HEK293 (cell line): ENCODE data around the gene GFOD1.

Source experiments
- CTCF ChIA-PET: fragments of 350-600 bp; formaldehyde crosslinking; extraction: SDS; loops from one replicate; lab custom pipeline; 2021; ENCODE audit warnings: antibody characterized with exemption; lab: Yijun Ruan, JAX
- POLR2A ChIA-PET: fragments of 300-600 bp; formaldehyde crosslinking; extraction: SDS; loops from one replicate; lab custom pipeline; 2020; ENCODE audit warnings: antibody characterized with exemption, inconsistent platforms; lab: Yijun Ruan, JAX
- H3K27ac ChIP-seq: fragments of 200-500 bp; sonication (Bioruptor generic); 2 replicates; pipeline ENCODE4 v1.5.1; 2014; ENCODE audit warnings: low read depth, low read length, control low read depth, inconsistent platforms; ENCODE audit errors: extremely low read depth
- H3K36me3 ChIP-seq, 2 experiments: fragments of 200-500 bp in 1 of 2; sonication (Bioruptor generic) in 1 of 2; 1 replicate in 1 of 2; 2 replicates in 1 of 2; pipeline ENCODE4 v1.5.1; 2014 to 2017; ENCODE audit warnings: inconsistent platforms in 2 of 2, low read length in 2 of 2; ENCODE audit not compliant: control insufficient read depth in 2 of 2, insufficient read depth in 1 of 2
- H3K4me1 ChIP-seq: fragments of 200-500 bp; sonication (Bioruptor generic); 2 replicates; pipeline ENCODE4 v1.5.1; 2014; ENCODE audit warnings: mild to moderate bottlenecking, low read length, inconsistent platforms; ENCODE audit not compliant: control insufficient read depth, insufficient read depth
- H3K4me3 ChIP-seq: 2 replicates; pipeline ENCODE4 v1.5.1; 2011; ENCODE audit warnings: low read depth, mild to moderate bottlenecking, control low read depth, low read length, moderate library complexity
- H3K9me3 ChIP-seq: fragments of 200-500 bp; sonication (Bioruptor generic); 2 replicates; pipeline ENCODE4 v1.5.1; 2014; ENCODE audit warnings: low read depth, low read length, inconsistent platforms; ENCODE audit not compliant: control insufficient read depth, insufficient read depth
- FEZF1 ChIP-seq: fragments of 450-650 bp; formaldehyde crosslinking; IDR thresholded peaks from 2 replicates; pipeline ENCODE4 v1.5.1; 2016; ENCODE audit warnings: missing biosample characterization, missing genetic modification characterization
- PRDM10 ChIP-seq: fragments of 450-650 bp; formaldehyde crosslinking; IDR thresholded peaks from 2 replicates; pipeline ENCODE4 v1.5.1; 2016; ENCODE audit warnings: missing biosample characterization, missing genetic modification characterization
- SCRT2 ChIP-seq: fragments of 450-650 bp; formaldehyde crosslinking; IDR thresholded peaks from 2 replicates; pipeline ENCODE4 v1.5.1; 2016; ENCODE audit warnings: missing biosample characterization, missing genetic modification characterization
- ZBTB49 ChIP-seq: fragments of 450-650 bp; formaldehyde crosslinking; IDR thresholded peaks from 2 replicates; pipeline ENCODE4 v1.5.1; 2016; ENCODE audit warnings: missing biosample characterization, missing genetic modification characterization, low read depth
- ZEB2 ChIP-seq: fragments of 450-650 bp; formaldehyde crosslinking; IDR thresholded peaks from 2 replicates; pipeline ENCODE4 v1.5.1; 2016; ENCODE audit warnings: missing biosample characterization, missing genetic modification characterization
- ZNF140 ChIP-seq: fragments of 450-650 bp; formaldehyde crosslinking; IDR thresholded peaks from 2 replicates; pipeline ENCODE4 v1.5.1; 2016; ENCODE audit warnings: missing biosample characterization, missing genetic modification characterization
- ZNF19 ChIP-seq: fragments of 450-650 bp; formaldehyde crosslinking; IDR thresholded peaks from 2 replicates; pipeline ENCODE4; 2016; ENCODE audit warnings: missing biosample characterization, missing genetic modification characterization, low read depth
- ZNF24 ChIP-seq: fragments of 450-650 bp; formaldehyde crosslinking; IDR thresholded peaks from 2 replicates; pipeline ENCODE4 v1.5.1; 2016; ENCODE audit warnings: missing biosample characterization, missing genetic modification characterization
- ZNF529 ChIP-seq: fragments of 450-650 bp; formaldehyde crosslinking; IDR thresholded peaks from 2 replicates; pipeline ENCODE4 v1.5.1; 2017; ENCODE audit warnings: missing genetic modification characterization, missing biosample characterization; ENCODE audit not compliant: insufficient replicate concordance
- ZNF830 ChIP-seq: fragments of 450-650 bp; IDR thresholded peaks from 2 replicates; pipeline ENCODE4 v1.5.0; 2018; ENCODE audit warnings: missing biosample characterization, missing genetic modification characterization, low read depth, mild to moderate bottlenecking, moderate library complexity

Gene GFOD1

GRCh38 chr6:13425270-13425873, 62.0 kb downstream of the GFOD1 start:
- Histone ChIP-seq H3K9me3 (no peaks in the 10 kb centered on the region), H3K36me3 (no peaks in the 10 kb centered on the region), H3K4me1 (peaks cover 26% of the 10 kb centered on the region), H3K4me3 (no peak overlapping the region), H3K27ac (no peak overlapping the region)
- TF ChIP-seq ZNF529 (tag by site-specific recombination), result no peak
- no peak for TF ChIP-seq ZBTB49 (tag by site-specific recombination)
- peak; percentile 88 for TF ChIP-seq SCRT2
- TF ChIP-seq ZNF140, result no peak
- TF ChIP-seq ZEB2 (tag by site-specific recombination), result no peak
- POLR2A ChIA-PET, result interaction anchor here (0.6 kb wide), 1 partner anchor 51 kb away, joined by 3 read pairs; no protein-coding TSS in a partner anchor
- CTCF ChIA-PET, result interaction anchor here (0.5 to 1.5 kb wide), 4 partner anchors 11 to 430 kb away, joined by 3 to 5 read pairs (median 4); no protein-coding TSS in a partner anchor

DNA sequence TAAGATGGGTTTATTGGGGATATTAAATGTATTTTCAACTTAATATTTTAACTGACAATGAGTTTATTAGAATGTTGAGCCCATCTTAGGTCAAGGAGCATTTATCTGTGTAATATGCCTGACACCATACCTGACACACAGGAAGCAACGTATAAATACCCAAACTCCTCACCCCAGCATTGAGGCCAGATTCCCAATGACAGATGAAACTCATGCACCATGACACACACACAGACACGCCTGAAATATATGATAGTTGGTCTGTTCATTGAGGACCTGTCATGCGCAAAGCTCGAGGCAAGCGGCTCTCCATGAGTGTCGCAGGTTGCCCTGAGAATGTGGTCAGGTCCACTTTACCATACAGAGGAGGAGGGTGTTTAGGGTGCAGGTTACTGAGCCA, 64.1 kb downstream of the GFOD1 start:
- ChIA-PET POLR2A (no interaction called here), CTCF (no interaction called here)
- Histone ChIP-seq H3K27ac (no peak overlapping the region; the same call in 1 of the 2 replicates), H3K4me3 (no peak overlapping the region), H3K9me3 (no peaks in the 10 kb centered on the region), H3K36me3 (no peaks in the 10 kb centered on the region), H3K4me1 (peaks cover 26% of the 10 kb centered on the region)
- no peak for TF ChIP-seq ZNF19 (tag by site-specific recombination)
- peak; percentile 26; the same call in 1 of the 2 replicates for TF ChIP-seq FEZF1 (tag by site-specific recombination)

- ChIA-PET CTCF (interaction anchor here (0.6 to 1.7 kb wide), 4 partner anchors 9 to 94 kb away, joined by 3 to 6 read pairs (median 4); no protein-coding TSS in a partner anchor), POLR2A (interaction anchor here (0.9 kb wide), 1 partner anchor 9 kb away, joined by 3 read pairs; no protein-coding TSS in a partner anchor)
- Histone ChIP-seq H3K9me3 (no peaks in the 10 kb centered on the region), H3K4me1 (peaks cover 26% of the 10 kb centered on the region), H3K4me3 (no peak overlapping the region), H3K27ac (peak overlapping the region; percentile 21; the same call in 1 of the 2 replicates), H3K36me3 (no peaks in the 10 kb centered on the region)
- TF ChIP-seq ZNF830 (tag by site-specific recombination) (no peak), PRDM10 (tag by site-specific recombination) (0 out of 2 replicates have a peak, but pooled peaks have one; percentile 9), ZNF24 (tag by site-specific recombination) (no peak)
Measured at GRCh38 chr6:13422681-13423221, 64.6 kb downstream of the GFOD1 start.
